ENCODE results near the gene MOSPD2. TPM values are rescaled to one million over a fixed set of nuclear protein-coding genes. Genes with fewer than 3 reads are reported as not detected.

MOSPD2 gene
- total RNA-seq, 1 experiment from 2014 or later: 8.7 TPM

DNA sequence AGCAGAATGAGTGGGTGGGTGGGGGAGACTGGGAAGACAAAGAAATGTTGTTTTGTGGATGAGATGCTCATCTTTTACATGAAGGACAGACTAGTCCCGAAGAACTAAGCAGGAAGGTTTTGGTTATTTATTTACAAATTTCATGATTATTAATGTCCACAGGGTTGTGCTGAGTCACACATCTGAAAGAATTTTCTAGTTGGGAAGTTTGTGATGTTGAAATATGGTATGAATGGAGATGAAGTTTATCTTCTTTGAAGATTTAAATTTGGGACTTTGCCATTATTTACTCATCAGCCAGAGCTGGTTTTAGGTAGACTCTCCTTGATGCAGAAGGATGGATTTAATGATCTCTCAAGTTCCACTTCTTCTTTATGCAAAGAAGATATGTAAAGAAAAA lies 75.5 kb downstream of the MOSPD2 start:
- H3K4me1 ChIP-seq (ENCODE audit: control insufficient read depth, insufficient read depth, low read length): no peaks in the 10 kb centered on the region
- H3K4me3 ChIP-seq (ENCODE audit: low read depth in 2 of 2, low read length in 2 of 2): no peak overlapping the region
- POLR2A ChIA-PET: no interaction called here
- no peaks in the 10 kb centered on the region for H3K36me3 ChIP-seq (ENCODE audit: control insufficient read depth, insufficient read depth, low read length)
- TF ChIP-seq SIN3A (IDR thresholded peaks at IDR 0.05; ENCODE audit: borderline replicate concordance, insufficient read depth, low read depth, low read length) (no peak), CTCF (IDR thresholded peaks at IDR 0.05) (no peak), TCF7L2 (IDR thresholded peaks at IDR 0.05; ENCODE audit: low read depth, low read length) (no peak), POLR2AphosphoS5 (IDR thresholded peaks at IDR 0.05; ENCODE audit: low read depth, low read length) (no peak), REST (IDR thresholded peaks at IDR 0.05; ENCODE audit: insufficient read depth in 1 of 2, low read depth in 2 of 2, low read length in 1 of 2) (no peak)
- BruUV-seq (replicated peaks): no TSS peak
- H3K27me3 ChIP-seq (ENCODE audit: control insufficient read depth, insufficient read depth, low read length): no peaks in the 10 kb centered on the region
- ATAC-seq (no peak), DNase-seq (ENCODE audit: low read depth, low spot score) (no peak)
- CTCF ChIA-PET: no interaction called here
- intact Hi-C loops (cut with micrococcal nuclease; ENCODE audit: unreplicated experiment): no loop called here
- no peaks in the 10 kb centered on the region for H3K9me3 ChIP-seq (ENCODE audit: control insufficient read depth, insufficient read depth, low read depth, low read length)
- in situ Hi-C loops (cut with HindIII; ENCODE audit: low pct_unique_long_range_greater_than_20kb, low sequenced_read_pairs): no loop called here
- no peak overlapping the region for H3K27ac ChIP-seq (ENCODE audit: low read length)

DNA sequence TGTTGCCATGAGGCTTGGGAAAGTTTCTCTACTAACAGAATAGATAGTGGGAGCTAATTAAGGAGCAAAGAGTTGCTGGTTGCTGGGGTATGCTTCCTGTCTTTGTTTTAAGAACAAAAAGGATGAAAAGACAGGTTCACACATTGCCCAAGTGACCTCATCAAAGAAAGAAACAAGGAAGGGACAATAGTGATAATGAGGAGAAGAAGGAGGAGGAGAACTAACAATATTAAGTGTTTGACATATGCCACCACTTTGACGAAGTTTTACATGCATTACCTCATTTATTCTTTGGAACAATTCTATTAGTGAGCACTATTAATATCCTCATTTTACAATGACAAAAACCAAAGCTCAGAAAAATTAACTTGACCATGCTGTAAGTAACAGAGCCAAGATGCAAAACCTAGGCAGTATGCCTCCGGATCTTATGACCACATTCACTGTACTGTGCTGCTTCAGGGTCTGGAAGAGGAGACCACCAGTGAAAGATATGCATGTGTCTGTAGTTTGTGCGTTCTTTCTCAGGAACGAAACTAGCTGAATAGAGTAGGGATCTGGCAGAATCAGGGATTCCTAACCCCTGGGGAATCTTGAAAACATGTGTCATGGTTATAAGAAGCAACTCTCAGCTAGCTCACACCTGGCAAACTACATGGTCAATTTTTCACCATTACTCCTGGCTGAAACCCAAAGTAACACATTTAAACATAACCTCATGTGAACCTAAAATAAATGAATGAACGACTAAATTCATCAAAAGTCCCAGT lies 83.8 kb downstream of the MOSPD2 start:
- in situ Hi-C loops (cut with HindIII; ENCODE audit: low pct_unique_long_range_greater_than_20kb, low sequenced_read_pairs): no loop called here

More for the DNA sequence above, 83.8 kb downstream of the MOSPD2 start:
- Histone ChIP-seq H3K36me3 (ENCODE audit: control insufficient read depth, insufficient read depth, low read length) (no peaks in the 10 kb centered on the region), H3K27me3 (ENCODE audit: control insufficient read depth, insufficient read depth, low read length) (no peaks in the 10 kb centered on the region), H3K4me1 (ENCODE audit: control insufficient read depth, insufficient read depth, low read length) (no peaks in the 10 kb centered on the region), H3K4me3 (ENCODE audit: low read depth in 2 of 2, low read length in 2 of 2) (no peak overlapping the region), H3K9me3 (ENCODE audit: control insufficient read depth, insufficient read depth, low read depth, low read length) (no peaks in the 10 kb centered on the region), H3K27ac (ENCODE audit: low read length) (no peak overlapping the region)
- DNase-seq (ENCODE audit: low read depth, low spot score) (no peak), ATAC-seq (no peak)
- no peak for TF ChIP-seq TCF7L2 (IDR thresholded peaks at IDR 0.05; ENCODE audit: low read depth, low read length)
- no peak for TF ChIP-seq REST (IDR thresholded peaks at IDR 0.05; ENCODE audit: insufficient read depth in 1 of 2, low read depth in 2 of 2, low read length in 1 of 2)
- TF ChIP-seq SIN3A (IDR thresholded peaks at IDR 0.05; ENCODE audit: borderline replicate concordance, insufficient read depth, low read depth, low read length): no peak
- no peak for TF ChIP-seq CTCF (IDR thresholded peaks at IDR 0.05)
- TF ChIP-seq POLR2AphosphoS5 (IDR thresholded peaks at IDR 0.05; ENCODE audit: low read depth, low read length): no peak
- POLR2A ChIA-PET: no interaction called here
- intact Hi-C loops (cut with micrococcal nuclease; ENCODE audit: unreplicated experiment): no loop called here
- BruUV-seq (replicated peaks): no TSS peak
- CTCF ChIA-PET: no interaction called here
